Measurements from ENCODE around the gene GGT5. TPM values are rescaled to one million over a fixed set of nuclear protein-coding genes. Genes with fewer than 3 reads are reported as not detected.
"Not testable (repeated sequence)": the region's sequence is repeated elsewhere in the genome, so short reads cannot be mapped to it uniquely, and the experiment has no call there.

The GGT5 gene
- total RNA-seq, 6 experiments from 2014 or later = 8.5 to 34.7 (median 22.0) TPM

- intact Hi-C loops (cut with DNase I); H3K4me3 ChIP-seq; H3K4me1 ChIP-seq; H3K27ac ChIP-seq; H3K9me3 ChIP-seq; H3K36me3 ChIP-seq; H3K27me3 ChIP-seq: not testable (repeated sequence)
- TF ChIP-seq CTCF (IDR thresholded peaks at IDR 0.05) = peak; percentile 34 to 68 (median 46)
- peak; percentile 63 to 77 (median 76) for DNase-seq
- WGBS (ENCODE audit: insufficient coverage, low coverage, low lambda C conversion rate, missing lambda C conversion rate) = 20% methylated on average over 4 of the region's 10 CpGs
- peak in 3 of 4 donors; percentile 51 to 58 (median 57) for ATAC-seq
These were observed 14.6 kb upstream of the GGT5 start for GRCh38 chr22:24259459-24259858.

- H3K36me3 ChIP-seq; H3K9me3 ChIP-seq; H3K27me3 ChIP-seq; H3K4me3 ChIP-seq; H3K4me1 ChIP-seq; H3K27ac ChIP-seq; intact Hi-C loops (cut with DNase I); ATAC-seq; DNase-seq: not testable (repeated sequence)
- WGBS (ENCODE audit: insufficient coverage, low coverage, low lambda C conversion rate, missing lambda C conversion rate) = no CpG with 5 or more reads among the region's 7 CpGs
These were observed 11.9 kb upstream of the GGT5 start for GRCh38 chr22:24256736-24257135.

- H3K27ac ChIP-seq; H3K9me3 ChIP-seq; H3K36me3 ChIP-seq; DNase-seq; H3K4me1 ChIP-seq; intact Hi-C loops (cut with DNase I); H3K27me3 ChIP-seq; H3K4me3 ChIP-seq; ATAC-seq: not testable (repeated sequence)
- WGBS (ENCODE audit: insufficient coverage, low coverage, low lambda C conversion rate, missing lambda C conversion rate) = 60% methylated on average over 4 of the region's 13 CpGs
These were observed 11.3 kb upstream of the GGT5 start for GRCh38 chr22:24256136-24256535.

- H3K4me1 ChIP-seq; H3K27me3 ChIP-seq; H3K9me3 ChIP-seq; DNase-seq; H3K27ac ChIP-seq; ATAC-seq; intact Hi-C loops (cut with DNase I); H3K36me3 ChIP-seq; H3K4me3 ChIP-seq: not testable (repeated sequence)
- WGBS (ENCODE audit: insufficient coverage, low coverage, low lambda C conversion rate, missing lambda C conversion rate) = 89% methylated on average over 5 of the region's 12 CpGs
These were observed 8.2 kb upstream of the GGT5 start for GRCh38 chr22:24253126-24253525.

- H3K4me3 ChIP-seq; H3K9me3 ChIP-seq; H3K36me3 ChIP-seq; intact Hi-C loops (cut with DNase I); H3K27ac ChIP-seq; H3K4me1 ChIP-seq; ATAC-seq; H3K27me3 ChIP-seq: not testable (repeated sequence)
- no CpG with 5 or more reads among the region's 28 CpGs for WGBS (ENCODE audit: insufficient coverage, low coverage, low lambda C conversion rate, missing lambda C conversion rate)
- peak in 1 of 3 donors; percentile 15 for DNase-seq
These were observed 6.4 kb upstream of the GGT5 start for GRCh38 chr22:24251286-24251685.

GRCh38 chr22:24249413-24249812 is 4.5 kb upstream of the GGT5 start:
- no CpG with 5 or more reads among the region's 8 CpGs for WGBS (ENCODE audit: insufficient coverage, low coverage, low lambda C conversion rate, missing lambda C conversion rate)
- intact Hi-C loops (cut with DNase I); H3K4me3 ChIP-seq; H3K4me1 ChIP-seq; H3K27me3 ChIP-seq; H3K27ac ChIP-seq; H3K9me3 ChIP-seq; H3K36me3 ChIP-seq; ATAC-seq: not testable (repeated sequence)
- DNase-seq = peak in 1 of 3 donors; percentile 30

GRCh38 chr22:24248611-24249010 is 3.7 kb upstream of the GGT5 start:
- H3K4me3 ChIP-seq; H3K4me1 ChIP-seq; ATAC-seq; H3K27me3 ChIP-seq; H3K36me3 ChIP-seq; H3K9me3 ChIP-seq; H3K27ac ChIP-seq; intact Hi-C loops (cut with DNase I): not testable (repeated sequence)
- peak in 2 of 3 donors; percentile 23 to 26 for DNase-seq
- WGBS (ENCODE audit: insufficient coverage, low coverage, low lambda C conversion rate, missing lambda C conversion rate) = no CpG with 5 or more reads among the region's 15 CpGs

All from right lobe of liver (tissue), 6 donors.